Right hindlimb (tissue), 1 donor: ENCODE results near the gene CLCN4.

ENCODE experiments used
- DNase-seq: peaks from one replicate; pipeline ENCODE4 v3.0.0-alpha.2; 2018

Gene CLCN4

GRCh38 chrX:10198254-10198653 lies 41.5 kb downstream of the CLCN4 start:
- DNase-seq = no peak

DNA sequence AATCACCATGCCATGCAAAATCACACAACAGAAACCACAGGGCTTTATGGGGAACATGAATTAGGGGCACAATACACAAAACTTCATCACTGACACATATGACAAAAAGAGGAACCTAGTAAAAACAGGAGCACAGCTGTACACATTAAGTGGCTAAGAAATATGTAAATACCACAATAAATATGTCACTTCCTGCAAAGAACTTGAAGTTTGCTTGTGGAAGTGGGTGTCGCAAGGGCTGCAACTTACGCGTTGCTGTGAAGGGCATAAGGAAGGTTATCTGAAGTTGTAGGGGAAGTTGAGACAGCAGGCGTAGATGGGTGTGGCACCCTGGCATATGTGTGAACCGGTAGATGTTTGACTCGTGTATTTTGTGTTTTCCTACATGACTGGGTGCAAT lies 42.4 kb downstream of the CLCN4 start:
- DNase-seq = no peak

DNA sequence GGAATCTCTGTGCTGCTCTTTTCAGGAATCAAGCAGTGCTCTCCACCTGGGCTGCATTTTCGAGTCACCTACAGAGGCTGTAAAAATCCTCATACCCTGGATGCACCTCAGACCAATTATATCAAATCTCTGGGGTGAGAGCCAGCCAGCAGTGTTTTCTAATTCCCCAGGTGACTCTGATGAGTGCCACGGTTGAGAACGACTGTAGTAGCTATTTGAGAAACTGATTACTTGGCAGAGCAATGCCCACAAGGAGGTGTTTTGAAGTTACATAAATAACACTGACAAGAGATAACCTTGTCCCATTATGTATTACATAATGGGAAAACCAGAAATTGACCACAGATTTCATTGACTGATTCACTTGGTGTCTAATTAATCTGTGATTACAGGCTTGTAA lies 46.8 kb downstream of the CLCN4 start:
- no peak for DNase-seq

DNA sequence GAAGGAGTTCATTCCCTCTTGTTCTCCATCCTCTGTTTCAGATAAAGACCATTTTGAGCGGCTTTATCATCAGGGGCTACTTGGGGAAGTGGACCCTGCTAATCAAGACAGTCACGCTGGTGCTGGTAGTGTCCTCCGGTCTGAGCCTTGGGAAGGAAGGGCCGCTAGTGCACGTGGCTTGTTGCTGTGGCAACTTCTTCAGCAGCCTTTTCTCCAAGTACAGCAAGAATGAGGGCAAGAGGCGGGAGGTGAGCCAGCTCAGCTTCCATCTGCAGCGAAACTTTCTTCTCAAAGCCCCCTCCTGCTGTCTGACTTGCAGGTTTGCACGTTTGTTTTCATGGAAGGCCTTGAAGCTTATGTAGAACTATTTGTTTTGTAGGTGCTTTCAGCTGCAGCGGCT lies 49.5 kb downstream of the CLCN4 start:
- DNase-seq = no peak

GRCh38 chrX:10208281-10208856 lies 51.6 kb downstream of the CLCN4 start:
- no peak for DNase-seq

GRCh38 chrX:10208953-10209352 lies 52.2 kb downstream of the CLCN4 start:
- DNase-seq = no peak

DNA sequence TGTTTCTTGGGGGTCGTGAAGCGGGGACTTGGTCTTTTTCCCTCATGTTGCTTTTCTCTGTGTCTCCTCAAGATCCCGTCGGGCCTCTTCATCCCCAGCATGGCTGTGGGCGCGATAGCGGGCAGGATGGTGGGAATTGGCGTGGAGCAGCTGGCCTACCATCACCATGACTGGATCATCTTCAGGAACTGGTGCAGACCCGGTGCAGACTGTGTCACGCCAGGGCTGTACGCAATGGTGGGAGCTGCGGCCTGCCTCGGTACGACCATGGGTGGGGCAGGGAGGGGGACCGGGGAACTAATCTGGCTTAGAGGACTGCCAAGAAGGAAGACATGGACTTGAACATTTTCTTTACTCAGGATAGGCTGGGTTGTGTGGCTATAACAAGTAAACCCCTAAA lies 55.6 kb downstream of the CLCN4 start:
- no peak for DNase-seq

DNA sequence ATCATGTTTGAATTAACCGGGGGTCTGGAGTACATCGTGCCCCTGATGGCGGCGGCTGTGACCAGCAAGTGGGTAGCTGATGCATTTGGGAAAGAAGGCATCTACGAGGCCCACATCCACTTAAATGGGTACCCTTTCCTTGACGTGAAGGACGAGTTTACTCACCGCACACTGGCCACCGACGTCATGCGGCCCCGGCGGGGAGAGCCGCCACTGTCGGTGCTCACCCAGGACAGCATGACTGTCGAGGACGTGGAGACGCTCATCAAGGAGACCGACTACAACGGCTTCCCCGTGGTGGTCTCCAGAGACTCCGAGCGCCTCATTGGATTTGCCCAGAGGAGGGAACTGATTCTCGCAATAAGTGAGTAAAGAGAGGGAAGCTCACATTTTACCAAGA lies 56.9 kb downstream of the CLCN4 start:
- DNase-seq = no peak

DNA sequence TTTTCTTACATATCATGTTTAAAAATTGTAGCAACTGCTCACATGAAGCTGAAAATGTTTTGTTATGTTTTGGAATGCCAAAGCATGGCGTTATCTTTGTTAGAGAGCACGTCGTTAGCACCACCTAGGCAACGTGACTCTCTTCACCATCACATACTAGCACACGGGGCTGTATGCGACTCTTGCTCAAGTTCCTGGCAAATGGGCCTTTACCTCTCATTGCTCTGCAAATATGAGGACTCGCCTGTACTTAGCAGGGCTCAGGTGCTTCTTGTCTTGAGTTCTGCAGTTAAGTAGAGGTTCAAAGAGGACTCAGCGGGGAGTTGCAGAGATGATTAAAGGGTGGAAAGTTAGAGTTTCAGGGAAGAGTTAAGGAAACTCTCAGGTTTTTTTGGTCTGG lies 59.4 kb downstream of the CLCN4 start:
- DNase-seq = no peak

DNA sequence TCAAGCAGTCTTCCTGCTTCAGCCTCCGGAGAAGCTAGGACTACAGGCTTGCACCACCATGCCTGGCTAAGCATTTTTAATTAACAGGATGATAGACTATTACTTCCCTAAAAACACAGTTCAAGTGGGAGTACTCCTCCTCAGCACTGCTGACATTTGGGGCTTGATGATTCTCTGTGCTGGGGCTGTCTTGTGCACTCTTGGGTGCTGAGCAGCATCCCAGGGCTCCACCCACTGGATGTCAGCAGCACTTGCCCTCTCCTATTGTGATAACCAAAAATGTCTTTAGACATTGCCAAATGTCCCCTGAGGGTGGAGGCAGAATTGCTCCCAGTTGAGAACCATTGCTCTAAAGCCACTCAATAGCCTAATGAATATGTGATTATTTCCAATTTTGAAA lies 60.4 kb downstream of the CLCN4 start:
- no peak for DNase-seq

- DNase-seq = no peak
Observed at GRCh38 chrX:10221651-10222050, 64.9 kb downstream of the CLCN4 start.

GRCh38 chrX:10223276-10223675 lies 66.5 kb downstream of the CLCN4 start:
- DNase-seq = no peak

- no peak for DNase-seq
Observed at GRCh38 chrX:10223781-10224180, 67.0 kb downstream of the CLCN4 start.

DNA sequence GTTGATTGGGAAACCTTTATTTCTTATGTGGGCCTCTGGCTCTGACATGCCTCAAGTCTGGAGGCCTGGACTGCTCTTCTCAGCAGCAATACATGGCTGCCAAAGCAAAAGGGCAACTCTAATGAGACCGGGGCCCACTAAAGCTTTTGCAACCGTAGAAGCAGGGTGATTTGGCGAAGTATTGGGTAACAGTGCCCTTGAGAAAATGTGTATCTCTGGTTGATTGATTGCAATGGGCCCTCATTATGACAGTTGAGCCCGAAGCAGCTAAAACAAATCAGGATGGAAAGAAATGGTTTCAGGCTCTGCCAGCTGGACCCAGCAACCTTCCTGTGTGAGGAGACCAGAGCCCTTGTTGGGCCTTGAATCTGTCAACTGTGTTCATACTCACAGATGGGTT lies 73.4 kb downstream of the CLCN4 start:
- DNase-seq = no peak

GRCh38 chrX:10231461-10231860 lies 74.7 kb downstream of the CLCN4 start:
- DNase-seq = no peak

DNA sequence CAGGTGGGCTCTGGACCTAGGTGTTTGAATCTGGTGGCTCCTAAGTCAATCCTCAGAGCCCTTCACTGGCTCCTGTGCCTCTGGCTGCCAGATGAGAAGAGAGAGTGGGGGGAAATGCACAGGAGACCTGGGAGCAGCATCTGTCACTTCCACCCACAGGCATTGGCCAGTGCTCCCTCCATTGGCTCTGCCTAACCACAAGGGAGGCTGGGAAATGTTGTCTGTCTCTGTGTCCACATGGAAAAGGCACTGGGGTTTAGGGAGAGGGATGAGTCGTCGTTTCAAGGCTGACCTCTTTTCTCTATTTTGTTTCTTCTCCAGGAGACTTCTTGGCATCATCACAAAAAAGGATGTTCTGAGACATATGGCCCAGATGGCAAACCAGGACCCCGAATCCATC lies 76.4 kb downstream of the CLCN4 start:
- DNase-seq = no peak

DNA sequence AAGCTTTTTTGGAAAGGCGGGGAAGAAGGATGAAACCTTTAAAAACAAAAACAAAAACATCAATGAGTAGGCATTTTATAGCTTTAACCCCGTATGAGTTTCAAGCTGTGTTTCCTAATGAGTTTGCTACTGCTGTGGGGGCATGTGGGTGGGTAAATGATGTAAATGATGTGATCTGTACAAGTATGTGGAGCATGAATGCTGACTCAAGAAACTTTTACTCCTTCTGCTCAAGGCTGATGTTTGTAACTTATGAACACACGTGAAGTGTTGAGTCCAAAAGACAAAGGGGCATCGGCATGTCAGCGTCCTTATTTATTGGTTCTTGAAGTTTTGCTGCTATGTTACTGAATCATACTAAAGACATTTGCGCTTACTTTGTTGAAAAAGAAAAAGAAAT lies 76.9 kb downstream of the CLCN4 start:
- no peak for DNase-seq

DNA sequence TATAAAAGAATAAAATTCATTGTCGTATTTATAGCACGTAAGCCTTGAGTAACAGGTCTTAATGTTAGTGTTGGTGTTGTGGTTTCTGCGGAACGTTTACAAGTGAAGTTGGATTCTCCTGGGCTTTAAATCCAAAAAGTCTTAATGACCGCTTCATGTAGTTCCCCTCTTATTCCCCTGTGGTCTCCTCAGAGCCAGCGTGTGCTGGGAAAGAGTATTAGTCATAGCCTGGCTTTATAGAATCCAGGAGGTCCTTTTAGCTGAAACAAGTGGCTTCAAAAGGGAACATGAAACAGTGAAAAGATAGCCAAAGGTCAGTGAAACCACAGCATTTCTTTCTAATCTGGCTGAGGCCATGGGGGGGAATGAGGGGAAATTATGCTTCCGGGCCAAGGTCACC lies 79.1 kb downstream of the CLCN4 start:
- no peak for DNase-seq

- DNase-seq = no peak
Observed at GRCh38 chrX:10237241-10237640, 80.5 kb downstream of the CLCN4 start.

- DNase-seq = no peak
Observed at GRCh38 chrX:10239611-10240064, 82.9 kb downstream of the CLCN4 start.

GRCh38 chrX:10240918-10241317 lies 84.1 kb downstream of the CLCN4 start:
- DNase-seq = peak; percentile 47

DNA sequence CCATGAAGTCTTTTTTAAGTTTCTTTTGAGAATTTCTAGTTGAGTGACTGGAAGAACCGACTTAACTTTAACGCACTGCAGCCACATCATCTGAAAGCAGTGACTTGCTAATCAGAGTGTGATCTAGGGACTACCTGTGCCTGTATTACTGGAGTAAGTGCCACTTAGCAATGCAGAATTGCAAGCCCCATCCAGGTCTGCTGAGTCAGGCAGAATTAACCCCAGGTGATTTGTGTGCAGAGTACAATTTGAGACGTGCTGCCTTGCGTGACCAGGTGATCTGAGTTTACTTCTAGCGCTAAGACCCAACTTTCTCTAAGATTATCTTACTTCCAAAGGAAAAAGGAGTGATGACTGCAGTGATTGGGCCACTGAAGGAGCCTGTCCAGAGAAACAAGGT lies 85.3 kb downstream of the CLCN4 start:
- no peak for DNase-seq

- DNase-seq = no peak
Observed at GRCh38 chrX:10243106-10243505, 86.3 kb downstream of the CLCN4 start.

- peak; percentile 25 for DNase-seq
Observed at GRCh38 chrX:10244915-10245622, 88.3 kb downstream of the CLCN4 start.

DNA sequence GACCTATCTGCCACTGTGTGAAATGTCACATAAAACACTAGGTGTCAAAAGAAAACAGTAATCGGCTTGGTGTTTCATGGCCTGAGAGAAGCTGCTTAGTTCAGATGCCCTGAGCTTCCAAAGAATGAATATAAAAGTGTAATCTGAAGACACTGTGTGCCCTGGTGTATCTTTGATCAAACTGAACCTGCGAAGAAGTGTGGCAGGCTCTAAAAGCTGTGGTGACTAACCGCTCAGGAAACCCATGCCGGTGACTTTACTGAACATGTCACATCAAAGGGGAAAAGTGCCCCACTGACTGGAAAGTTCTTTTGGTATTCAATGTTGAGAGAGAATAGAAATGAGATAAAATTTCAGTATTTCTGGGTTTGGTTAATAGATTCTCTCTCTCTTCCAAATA lies 89.1 kb downstream of the CLCN4 start:
- DNase-seq = no peak
